Measurements from ENCODE around the gene FKBP8.

The FKBP8 gene

DNA sequence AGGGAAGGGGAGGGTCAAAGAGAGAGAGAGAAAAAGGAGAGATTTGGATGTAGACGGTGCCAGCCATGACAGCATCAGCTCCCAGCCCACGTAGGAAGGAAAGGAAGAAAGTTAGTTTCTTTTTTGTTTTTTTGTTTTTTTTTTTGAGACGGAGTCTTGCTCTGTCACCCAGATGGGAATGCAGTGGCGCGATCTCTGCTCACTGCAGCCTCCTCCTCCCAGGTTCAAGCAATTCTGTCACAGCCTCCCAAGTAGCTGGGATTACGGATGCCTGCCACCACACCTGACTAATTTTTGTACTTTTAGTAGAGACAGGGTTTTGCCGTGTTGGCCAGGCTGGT, 49.1 kb downstream of the FKBP8 start:
- Mint-ChIP-seq H3K4me1 (ENCODE audit: low read depth) (peaks cover 58% of the 10 kb centered on the region), H3K36me3 (ENCODE audit: low read depth) (peaks cover 3% of the 10 kb centered on the region), H3K9me3 (no peaks in the 10 kb centered on the region), H3K27me3 (no peaks in the 10 kb centered on the region), H3K4me3 (no peak overlapping the region), H3K27ac (no peak overlapping the region)

DNA sequence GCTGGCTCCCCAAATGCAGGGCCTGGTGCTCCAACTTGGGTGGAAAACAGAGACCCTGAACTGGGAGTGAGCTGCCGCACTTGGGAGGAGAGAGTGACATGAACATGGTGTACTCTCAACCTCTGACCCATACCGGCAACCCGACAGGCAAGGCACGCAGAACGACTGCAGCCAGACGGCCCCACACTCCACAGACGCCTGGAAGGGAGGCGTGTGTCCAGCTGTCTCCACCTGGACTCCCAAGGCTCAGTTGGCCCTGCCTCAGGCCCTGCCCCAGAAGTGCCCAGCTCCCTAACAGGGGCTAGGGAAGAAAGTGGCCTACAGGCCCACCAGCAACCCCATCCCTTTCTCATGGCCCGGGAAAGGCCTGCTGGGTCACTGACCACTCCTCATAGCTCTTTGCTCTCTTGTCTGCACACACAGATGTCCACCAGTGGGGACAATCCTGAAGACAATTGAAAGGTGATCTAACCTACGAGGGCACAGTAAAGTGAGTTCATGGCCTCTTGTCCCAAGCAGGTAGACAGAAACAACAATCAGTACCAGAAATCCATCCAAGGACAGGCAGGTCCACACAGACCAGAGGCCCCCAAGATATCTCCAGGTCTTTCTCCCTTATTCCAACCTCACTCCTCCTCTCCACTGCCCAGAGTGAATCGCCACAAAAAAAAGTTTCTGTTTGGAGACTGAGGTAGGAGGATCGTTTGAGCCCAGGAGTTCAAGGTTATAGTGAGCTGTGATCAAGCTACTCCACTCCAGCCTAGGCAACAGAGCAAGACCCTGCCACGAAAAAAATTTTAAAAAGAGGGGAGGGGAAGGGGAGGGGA, 49.7 kb downstream of the FKBP8 start:
- H3K9me3 Mint-ChIP-seq = no peaks in the 10 kb centered on the region
- H3K4me1 Mint-ChIP-seq (ENCODE audit: low read depth) = peaks cover 56% of the 10 kb centered on the region
- no peak overlapping the region for H3K4me3 Mint-ChIP-seq
- H3K27me3 Mint-ChIP-seq = no peaks in the 10 kb centered on the region
- H3K36me3 Mint-ChIP-seq (ENCODE audit: low read depth) = peaks cover 3% of the 10 kb centered on the region
- peak overlapping the region; percentile 51 for H3K27ac Mint-ChIP-seq

DNA sequence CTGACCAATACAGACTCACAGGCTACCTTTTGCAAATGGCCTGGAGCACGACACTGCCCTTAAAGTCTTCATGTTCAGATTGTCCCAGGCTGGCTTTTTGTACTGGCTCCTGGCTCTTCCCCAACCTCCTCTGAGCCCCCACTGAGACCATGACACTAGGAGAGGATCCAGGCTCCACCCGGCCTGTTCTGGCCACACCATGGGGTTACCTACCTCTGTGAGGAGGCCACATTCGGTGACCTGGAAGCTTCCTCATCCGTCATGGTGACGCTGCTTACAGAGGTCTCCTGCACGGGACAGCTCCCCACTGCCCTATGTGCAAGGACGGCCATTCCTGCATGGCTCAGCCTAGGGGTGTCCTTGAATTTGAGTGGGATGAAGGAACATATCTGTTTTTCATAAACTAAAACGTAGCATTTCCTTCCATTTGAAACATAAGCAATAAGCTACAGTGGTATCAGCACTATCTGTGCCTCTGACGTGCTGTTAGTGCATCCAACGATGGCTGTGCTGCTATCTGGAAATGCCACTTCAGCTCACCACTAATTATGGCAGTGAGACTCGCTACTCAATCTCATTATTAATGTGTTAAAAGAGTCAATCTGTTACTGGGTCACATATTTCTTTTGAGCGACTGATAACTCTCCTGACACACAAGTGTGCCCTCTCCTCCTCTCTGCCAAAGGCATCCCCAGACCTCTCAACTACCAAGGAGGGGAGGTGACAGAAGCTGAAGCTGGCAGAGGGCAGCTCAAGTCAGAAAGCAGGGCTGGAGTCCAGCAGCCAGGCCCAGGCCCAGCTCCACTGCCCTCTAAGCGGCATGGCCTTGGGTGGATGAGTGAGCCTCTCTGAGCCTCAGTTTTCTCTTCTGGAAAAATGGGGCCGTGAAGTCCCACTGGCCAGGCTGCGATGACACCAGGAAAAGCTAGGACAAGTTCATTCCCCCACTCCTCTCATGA, 51.1 kb downstream of the FKBP8 start:
- Mint-ChIP-seq H3K9me3 (no peaks in the 10 kb centered on the region), H3K4me3 (no peak overlapping the region), H3K27ac (peak overlapping the region; percentile 14), H3K27me3 (no peaks in the 10 kb centered on the region), H3K4me1 (ENCODE audit: low read depth) (peaks cover 57% of the 10 kb centered on the region), H3K36me3 (ENCODE audit: low read depth) (peaks cover 3% of the 10 kb centered on the region)

DNA sequence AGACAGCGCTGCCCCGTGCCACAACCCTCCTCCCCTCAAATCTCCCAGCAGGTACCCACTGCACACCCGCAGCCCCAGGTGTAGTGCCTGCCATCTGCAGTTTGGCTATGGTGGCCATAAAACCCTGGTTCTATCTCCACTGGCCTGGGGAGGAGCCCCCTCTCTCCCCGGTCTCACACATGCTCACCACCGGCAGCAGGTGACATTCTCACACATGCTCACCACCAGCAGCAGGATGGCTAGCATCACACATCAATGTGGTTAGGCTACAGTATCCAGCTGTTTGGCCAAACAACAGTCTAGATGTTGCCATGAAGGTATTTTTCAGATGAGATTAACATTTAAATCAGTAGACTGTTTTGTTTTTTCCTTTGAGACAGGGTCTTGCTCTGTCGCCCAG, 52.6 kb downstream of the FKBP8 start:
- Mint-ChIP-seq H3K4me1 (ENCODE audit: low read depth) (peaks cover 57% of the 10 kb centered on the region), H3K4me3 (no peak overlapping the region), H3K36me3 (ENCODE audit: low read depth) (peaks cover 3% of the 10 kb centered on the region)

DNA sequence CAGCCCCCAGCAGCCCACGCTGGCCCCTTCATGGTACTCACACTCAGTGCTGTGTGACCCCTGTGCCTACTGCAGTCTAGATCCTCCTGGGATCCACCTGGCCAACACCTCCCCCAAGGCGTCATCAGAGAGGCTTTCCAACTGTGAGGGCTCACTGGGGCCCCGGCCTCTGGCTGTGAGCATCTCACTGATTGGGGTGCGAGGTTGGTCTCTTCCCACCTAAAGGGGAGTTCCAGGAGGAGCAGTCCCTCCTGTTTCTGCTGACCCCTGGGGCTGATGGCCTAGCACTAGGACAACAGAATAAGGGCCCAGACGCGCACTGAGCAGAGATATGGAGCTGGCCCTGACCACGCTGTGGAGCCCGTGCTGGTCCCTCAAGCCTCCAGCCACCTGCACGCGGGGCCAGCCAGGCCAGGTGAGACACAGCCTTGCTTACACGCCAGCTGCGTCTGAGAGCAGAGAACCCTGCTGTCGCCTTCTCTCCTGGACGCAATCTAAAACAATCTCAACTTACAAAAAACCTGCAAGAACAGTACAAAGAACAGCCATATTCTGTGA, 53.7 kb downstream of the FKBP8 start:
- Mint-ChIP-seq H3K4me3 (no peak overlapping the region), H3K9me3 (no peaks in the 10 kb centered on the region), H3K36me3 (ENCODE audit: low read depth) (peaks cover 3% of the 10 kb centered on the region), H3K27ac (no peak overlapping the region), H3K4me1 (ENCODE audit: low read depth) (peaks cover 53% of the 10 kb centered on the region), H3K27me3 (no peaks in the 10 kb centered on the region)

More for the DNA sequence above, 52.6 kb downstream of the FKBP8 start:
- H3K9me3 Mint-ChIP-seq = no peaks in the 10 kb centered on the region
- no peaks in the 10 kb centered on the region for H3K27me3 Mint-ChIP-seq
- H3K27ac Mint-ChIP-seq = no peak overlapping the region

DNA sequence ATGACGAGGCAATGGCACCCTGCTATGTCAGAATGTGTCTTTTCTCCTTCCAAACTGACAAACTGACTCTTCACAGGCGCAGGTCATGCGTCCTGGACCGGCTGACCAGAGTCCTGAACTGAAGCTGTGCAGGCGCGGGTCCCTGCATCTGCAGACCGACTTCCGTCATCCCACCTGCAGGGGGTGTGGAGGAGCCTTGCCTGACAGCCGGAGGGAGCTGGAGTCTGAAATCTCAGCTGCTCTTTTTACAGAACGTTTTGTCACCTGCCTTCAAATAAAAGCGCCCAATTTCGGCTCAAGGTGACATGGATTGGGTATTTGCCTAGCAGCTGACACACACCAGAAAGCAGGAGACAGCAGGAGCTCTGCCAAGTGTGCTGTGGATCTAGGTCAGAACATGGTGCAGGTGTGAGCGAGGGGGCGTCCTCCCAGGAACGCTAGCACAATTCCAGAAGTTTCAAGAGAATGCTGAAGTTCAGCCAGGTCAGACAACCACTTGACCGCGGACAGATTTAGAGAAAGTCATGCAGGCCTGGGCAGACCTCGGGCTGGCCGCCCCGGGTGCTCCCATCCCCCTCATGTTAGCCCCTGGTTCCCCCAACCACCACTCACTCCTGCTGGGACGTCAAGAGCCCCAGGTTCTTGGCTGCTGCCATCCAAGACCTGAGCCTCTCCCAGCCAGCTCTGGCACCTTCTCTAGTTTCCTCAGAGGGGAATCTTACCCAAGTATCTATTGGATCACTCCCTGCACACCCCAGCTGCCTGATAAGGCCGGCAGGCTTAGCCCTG, 54.3 kb downstream of the FKBP8 start:
- Mint-ChIP-seq H3K4me3 (no peak overlapping the region), H3K36me3 (ENCODE audit: low read depth) (peaks cover 3% of the 10 kb centered on the region), H3K27ac (no peak overlapping the region), H3K27me3 (no peaks in the 10 kb centered on the region), H3K9me3 (no peaks in the 10 kb centered on the region), H3K4me1 (ENCODE audit: low read depth) (peaks cover 47% of the 10 kb centered on the region)

DNA sequence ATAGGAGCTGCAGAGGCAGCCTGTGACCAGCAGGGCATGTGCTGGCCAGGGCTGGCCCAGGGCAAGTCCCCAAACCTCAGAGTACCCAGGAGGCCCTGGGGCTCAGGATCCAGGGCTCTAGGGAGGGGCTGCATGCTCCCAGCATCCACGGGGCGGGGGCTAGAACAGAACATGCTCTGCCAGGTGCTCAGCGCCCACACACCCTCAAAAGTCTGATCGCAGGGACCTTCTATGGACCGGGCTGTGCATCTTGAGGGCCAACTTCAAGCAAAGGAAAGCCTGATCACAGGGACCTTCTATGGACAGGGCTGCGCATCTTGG, 55.0 kb downstream of the FKBP8 start:
- H3K4me3 Mint-ChIP-seq = no peak overlapping the region
- H3K27ac Mint-ChIP-seq = no peak overlapping the region
- H3K9me3 Mint-ChIP-seq = no peaks in the 10 kb centered on the region
- H3K36me3 Mint-ChIP-seq (ENCODE audit: low read depth) = no peaks in the 10 kb centered on the region
- H3K27me3 Mint-ChIP-seq = no peaks in the 10 kb centered on the region
- peaks cover 47% of the 10 kb centered on the region for H3K4me1 Mint-ChIP-seq (ENCODE audit: low read depth)

DNA sequence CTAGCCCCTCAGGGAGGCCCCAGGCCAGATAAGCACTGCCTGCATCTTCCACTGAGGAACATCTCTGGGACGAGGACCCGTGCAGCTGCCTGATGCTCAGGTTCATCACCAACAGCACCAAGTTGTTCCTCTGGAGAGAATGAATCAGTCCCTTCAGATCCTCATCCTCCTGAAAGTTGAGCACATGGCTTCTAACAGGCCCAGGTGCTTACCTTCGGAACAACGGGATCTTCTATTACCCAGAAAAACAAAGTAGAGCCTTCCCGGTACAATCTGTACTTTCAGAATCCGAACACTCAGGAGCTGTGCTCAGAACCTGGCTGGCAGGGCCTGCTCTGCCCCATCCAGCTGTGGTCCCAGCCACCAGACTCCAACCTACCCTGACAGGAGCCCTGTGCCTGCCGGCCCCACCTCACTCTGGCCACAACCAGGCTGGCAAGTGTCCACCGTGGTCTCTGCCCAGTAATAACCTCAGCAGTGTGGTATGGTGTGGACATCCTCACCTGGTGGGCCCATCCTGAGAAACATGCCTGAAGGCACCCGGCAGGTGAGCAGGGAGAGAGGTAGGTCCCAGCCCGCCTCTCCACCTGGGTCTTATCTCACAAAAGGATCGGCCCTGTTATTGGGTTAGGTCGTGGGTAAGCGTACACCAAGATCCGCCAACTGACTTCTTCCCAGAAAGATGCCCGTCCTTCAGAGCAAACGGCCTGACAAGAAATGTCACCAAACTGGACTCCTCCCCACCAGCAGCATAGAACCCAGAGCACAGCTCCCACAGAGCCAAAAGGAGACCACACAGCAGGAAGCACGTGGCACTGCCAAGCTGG, 55.6 kb downstream of the FKBP8 start:
- Mint-ChIP-seq H3K27ac (no peak overlapping the region), H3K4me3 (no peak overlapping the region), H3K36me3 (ENCODE audit: low read depth) (no peaks in the 10 kb centered on the region), H3K27me3 (no peaks in the 10 kb centered on the region), H3K9me3 (no peaks in the 10 kb centered on the region), H3K4me1 (ENCODE audit: low read depth) (peaks cover 53% of the 10 kb centered on the region)

DNA sequence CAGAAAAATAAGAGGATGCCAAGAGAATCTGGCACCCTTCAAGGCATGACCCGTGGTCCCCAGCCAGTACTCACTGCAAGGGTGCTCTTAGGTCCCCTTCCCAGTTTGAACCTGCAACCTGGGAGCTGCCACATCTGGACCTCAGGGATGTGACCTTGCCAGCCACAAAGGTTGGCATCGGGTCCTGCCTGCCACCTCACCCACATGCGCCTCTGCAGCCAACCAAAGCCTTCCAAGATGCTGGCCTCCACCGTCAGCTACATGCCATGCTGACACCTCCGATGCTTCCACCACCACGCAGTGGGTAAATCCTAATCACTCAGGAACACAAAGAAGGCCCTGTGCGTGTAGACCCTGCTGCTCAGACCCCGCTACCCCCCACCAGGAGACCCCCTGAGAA, 56.6 kb downstream of the FKBP8 start:
- Mint-ChIP-seq H3K4me1 (ENCODE audit: low read depth) (peaks cover 63% of the 10 kb centered on the region), H3K27me3 (no peaks in the 10 kb centered on the region), H3K27ac (peak overlapping the region; percentile 58), H3K36me3 (ENCODE audit: low read depth) (no peaks in the 10 kb centered on the region), H3K4me3 (no peak overlapping the region), H3K9me3 (no peaks in the 10 kb centered on the region)

DNA sequence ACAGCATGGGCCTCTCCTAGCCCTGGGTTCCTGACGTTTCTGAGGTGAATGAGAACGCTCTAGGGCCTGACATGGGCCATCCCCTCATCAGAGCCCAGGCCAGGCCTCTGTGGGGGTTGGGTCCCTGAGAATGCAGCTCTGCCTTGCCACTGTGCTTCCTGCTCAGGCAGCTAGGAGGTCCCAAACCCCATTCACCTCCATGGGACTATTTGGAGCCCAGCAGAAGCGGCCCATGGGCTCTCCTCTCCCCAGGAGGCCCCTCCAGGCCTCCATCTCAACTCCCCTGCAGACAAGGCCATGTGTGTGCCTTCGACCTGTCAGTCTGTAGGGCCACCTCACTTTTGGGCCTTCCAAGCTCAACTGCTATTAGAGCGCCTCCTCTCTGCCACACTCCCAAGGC, 58.4 kb downstream of the FKBP8 start:
- Mint-ChIP-seq H3K4me1 (ENCODE audit: low read depth) (peaks cover 78% of the 10 kb centered on the region), H3K9me3 (no peaks in the 10 kb centered on the region), H3K4me3 (no peak overlapping the region), H3K27ac (peak overlapping the region; percentile 36), H3K27me3 (no peaks in the 10 kb centered on the region), H3K36me3 (ENCODE audit: low read depth) (no peaks in the 10 kb centered on the region)

DNA sequence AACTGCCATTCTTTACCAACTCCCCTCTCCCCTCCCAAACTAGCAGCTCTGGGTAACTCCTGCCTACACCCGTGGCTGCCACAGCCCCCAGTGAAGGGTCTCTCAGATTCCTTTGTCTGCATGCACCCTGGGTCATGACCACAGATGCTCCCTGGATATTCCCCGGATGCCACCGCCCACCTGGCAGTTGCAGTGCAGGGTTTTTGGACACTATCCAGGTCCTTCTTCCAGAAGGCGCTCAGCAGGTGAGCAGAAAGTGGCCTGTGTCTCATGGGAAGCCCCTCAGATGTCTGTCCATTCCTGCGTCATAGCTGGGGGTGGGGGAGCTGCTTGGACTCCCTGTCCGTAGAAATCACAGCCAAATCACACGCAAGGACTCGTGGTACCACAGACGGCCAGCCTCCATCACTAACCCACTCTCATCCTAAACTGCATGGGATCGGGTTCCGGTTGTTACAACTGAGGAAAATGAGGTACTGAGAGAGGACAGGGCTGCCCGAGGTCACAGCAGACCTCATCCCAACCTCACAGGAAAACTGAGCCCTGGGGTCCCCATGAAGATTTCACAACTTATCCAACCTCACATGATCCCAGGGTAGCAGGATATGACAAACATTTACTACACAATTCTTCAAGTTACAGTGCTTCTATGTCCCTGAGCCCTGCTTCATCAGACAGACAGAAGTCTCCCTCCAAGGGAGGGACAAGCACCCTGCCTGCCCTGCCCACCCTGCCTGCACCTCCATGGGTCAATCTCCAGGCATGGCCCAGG, 60.1 kb downstream of the FKBP8 start:
- Mint-ChIP-seq H3K4me3 (no peak overlapping the region), H3K36me3 (ENCODE audit: low read depth) (no peaks in the 10 kb centered on the region), H3K27ac (no peak overlapping the region), H3K9me3 (no peaks in the 10 kb centered on the region), H3K4me1 (ENCODE audit: low read depth) (peaks cover 88% of the 10 kb centered on the region), H3K27me3 (no peaks in the 10 kb centered on the region)
